Measurements from ENCODE around the gene PGAP3.

PGAP3 gene

GRCh38 chr17:39672522-39673334, 15.1 kb downstream of the PGAP3 start:
- ATAC-seq (no peak), DNase-seq (no peak)

- ATAC-seq (no peak), DNase-seq (peak; percentile 24)
These were observed 16.0 kb downstream of the PGAP3 start for GRCh38 chr17:39671651-39672521.

GRCh38 chr17:39670746-39671145, 17.1 kb downstream of the PGAP3 start:
- DNase-seq: no peak

GRCh38 chr17:39669897-39670735, 17.7 kb downstream of the PGAP3 start:
- no peak for DNase-seq
- ATAC-seq: no peak

More at GRCh38 chr17:39670746-39671145, 17.1 kb downstream of the PGAP3 start:
- no peak for ATAC-seq

- DNase-seq (peak; percentile 85), ATAC-seq (peak; percentile 63)
These were observed 19.6 kb downstream of the PGAP3 start, which contains the start of gene PNMT for GRCh38 chr17:39667945-39668924. PNMT (plus strand) TSS chr17:39668453; CDS start chr17:39668476, 23 bp downstream.

GRCh38 chr17:39667262-39667944, 20.5 kb downstream of the PGAP3 start:
- ATAC-seq (no peak), DNase-seq (peak; percentile 18)

- no peak for DNase-seq
- no peak for ATAC-seq
These were observed 21.1 kb downstream of the PGAP3 start for GRCh38 chr17:39666601-39667261.

- no peak for DNase-seq
- no peak for ATAC-seq
These were observed 21.6 kb downstream of the PGAP3 start for GRCh38 chr17:39666231-39666600.

- ATAC-seq (no peak), DNase-seq (peak; percentile 19)
These were observed 22.1 kb downstream of the PGAP3 start for GRCh38 chr17:39665642-39666224.

GRCh38 chr17:39664581-39665561, 23.0 kb downstream of the PGAP3 start, which contains the start of gene TCAP:
TCAP (plus strand) TSS chr17:39665349; CDS start chr17:39665360, 11 bp downstream.
- ATAC-seq (no peak), DNase-seq (no peak)

GRCh38 chr17:39663688-39664580, 23.9 kb downstream of the PGAP3 start:
- DNase-seq (no peak), ATAC-seq (no peak)

GRCh38 chr17:39663340-39663687, 24.5 kb downstream of the PGAP3 start:
- no peak for DNase-seq
- no peak for ATAC-seq

- DNase-seq (no peak), ATAC-seq (no peak)
These were observed 25.1 kb downstream of the PGAP3 start for GRCh38 chr17:39662551-39663339.

- DNase-seq: no peak
- ATAC-seq: no peak
These were observed 25.9 kb downstream of the PGAP3 start for GRCh38 chr17:39661744-39662541.
